SU-DHL-6 (cell line): Measurements from ENCODE around the gene DEDD.

Source experiments
- H2AFZ ChIP-seq: fragments of 200-600 bp; sonication (generic); 2 replicates; pipeline ENCODE4 v1.6.1; 2014; ENCODE audit warnings: low read depth, mild to moderate bottlenecking, moderate library complexity, mixed read lengths, antibody characterized with exemption, low read length; ENCODE audit not compliant: severe bottlenecking
- H3F3A ChIP-seq: fragments of 200-600 bp; shearing (Covaris generic); 2 replicates; pipeline ENCODE4 v1.6.0; 2016; ENCODE audit warnings: antibody characterized with exemption, mild to moderate bottlenecking; ENCODE audit not compliant: insufficient read depth
- H3K27ac ChIP-seq: fragments of 200-600 bp; sonication (generic); 2 replicates; pipeline ENCODE4 v1.5.1; 2016; ENCODE audit warnings: low read depth, mild to moderate bottlenecking, low read length, moderate library complexity, mixed read lengths
- H3K27me3 ChIP-seq: fragments of 200-600 bp; sonication (generic), shearing (Covaris generic); 2 replicates; pipeline ENCODE4 v1.6.0; 2014; ENCODE audit warnings: mild to moderate bottlenecking, low read length
- H3K36me3 ChIP-seq: fragments of 200-600 bp; sonication (generic); 2 replicates; pipeline ENCODE4 v1.6.1; 2014; ENCODE audit warnings: mild to moderate bottlenecking, low read length, mixed read lengths
- H3K4me2 ChIP-seq: fragments of 300-600, 200-600 bp; shearing (Covaris generic), sonication (generic); 2 replicates; pipeline ENCODE4 v1.6.0; 2014; ENCODE audit warnings: low read length, low read depth, mild to moderate bottlenecking; ENCODE audit not compliant: poor library complexity, severe bottlenecking
- H3K4me3 ChIP-seq: fragments of 200-600 bp; sonication (generic); 2 replicates; pipeline ENCODE4 v1.5.1; 2014; ENCODE audit warnings: antibody characterized with exemption, low read length, mild to moderate bottlenecking, mixed read lengths; ENCODE audit not compliant: insufficient read depth, poor library complexity, severe bottlenecking
- H3K79me2 ChIP-seq: fragments of 200-600 bp; sonication (generic); 2 replicates; pipeline ENCODE4 v1.6.1; 2014; ENCODE audit warnings: mild to moderate bottlenecking, low read length, moderate library complexity; ENCODE audit not compliant: insufficient read depth
- H3K9ac ChIP-seq: fragments of 200-600 bp; sonication (generic); 2 replicates; pipeline ENCODE4 v1.7.0; 2014; ENCODE audit warnings: mild to moderate bottlenecking, low read length
- H3K9me2 ChIP-seq: fragments of 200-600 bp; sonication (generic); replicated peaks from 2 replicates; pipeline ENCODE4 v1.6.1; 2014; ENCODE audit warnings: low read length; ENCODE audit not compliant: insufficient read depth
- H3K9me3 ChIP-seq: fragments of 200-600 bp; sonication (generic); 2 replicates; pipeline ENCODE4 v1.6.1; 2014; ENCODE audit warnings: low read length, mixed read lengths; ENCODE audit not compliant: insufficient read depth
- H4K20me1 ChIP-seq: fragments of 200-600 bp; sonication (generic); 2 replicates; pipeline ENCODE4 v1.6.1; 2014; ENCODE audit warnings: low read depth, mild to moderate bottlenecking, antibody characterized with exemption, low read length, moderate library complexity, mixed read lengths
- CTCF ChIP-seq: fragments of 200-600 bp; sonication (generic); IDR thresholded peaks from one replicate; pipeline ENCODE4 v1.5.1; 2017; ENCODE audit warnings: antibody characterized with exemption, mild to moderate bottlenecking, low read length, moderate library complexity; ENCODE audit not compliant: insufficient read depth, poor library complexity, severe bottlenecking
- EZH2phosphoT487 ChIP-seq: fragments of 200-600 bp; sonication (generic), shearing (Covaris generic); conservative IDR thresholded peaks from 2 replicates; pipeline ENCODE4 v1.6.1; 2018; ENCODE audit warnings: mild to moderate bottlenecking, antibody characterized with exemption, low read length, moderate library complexity, mixed read lengths

The DEDD gene

GRCh38 chr1:161173711-161174110 is 41.2 kb upstream of the DEDD start:
- H3K4me2 ChIP-seq = no peak overlapping the region
- H3K9me3 ChIP-seq = no peaks in the 10 kb centered on the region
- no peaks in the 10 kb centered on the region; the same call in 1 of the 2 replicates for H3K79me2 ChIP-seq
- H3K4me3 ChIP-seq = no peak overlapping the region
- peaks cover 13% of the 10 kb centered on the region; the same call in 1 of the 2 replicates for H3F3A ChIP-seq
- no peak overlapping the region for H3K27ac ChIP-seq
- H2AFZ ChIP-seq = no peak overlapping the region
- H3K9ac ChIP-seq = no peak overlapping the region
- no peaks in the 10 kb centered on the region for H4K20me1 ChIP-seq
- no peaks in the 10 kb centered on the region for H3K9me2 ChIP-seq
- no peak for TF ChIP-seq CTCF
- TF ChIP-seq EZH2phosphoT487 = no peak
- H3K27me3 ChIP-seq = no peaks in the 10 kb centered on the region
- no peaks in the 10 kb centered on the region for H3K36me3 ChIP-seq

- no peaks in the 10 kb centered on the region for H3K27me3 ChIP-seq
- H3K36me3 ChIP-seq = no peaks in the 10 kb centered on the region
- no peak overlapping the region for H3K4me2 ChIP-seq
- no peak overlapping the region for H3K4me3 ChIP-seq
- no peaks in the 10 kb centered on the region; the same call in 1 of the 2 replicates for H3K79me2 ChIP-seq
- no peak for TF ChIP-seq CTCF
- TF ChIP-seq EZH2phosphoT487 = no peak
- no peak overlapping the region for H2AFZ ChIP-seq
- H4K20me1 ChIP-seq = no peaks in the 10 kb centered on the region
- no peak overlapping the region for H3K9ac ChIP-seq
- no peaks in the 10 kb centered on the region for H3K9me3 ChIP-seq
- H3K27ac ChIP-seq = no peak overlapping the region
- H3F3A ChIP-seq = peaks cover 7% of the 10 kb centered on the region; the same call in 1 of the 2 replicates
- no peaks in the 10 kb centered on the region for H3K9me2 ChIP-seq
These were observed 40.4 kb upstream of the DEDD start for GRCh38 chr1:161172776-161173376.

- Histone ChIP-seq H3K36me3 (no peaks in the 10 kb centered on the region), H3K79me2 (no peaks in the 10 kb centered on the region; the same call in 1 of the 2 replicates), H3K9me2 (no peaks in the 10 kb centered on the region), H4K20me1 (no peaks in the 10 kb centered on the region), H2AFZ (no peak overlapping the region), H3K27me3 (no peaks in the 10 kb centered on the region), H3K4me3 (no peak overlapping the region), H3F3A (0 out of 2 replicates have a peak, but pooled peaks cover 4% of the 10 kb centered on the region), H3K27ac (no peak overlapping the region), H3K9ac (no peak overlapping the region), H3K9me3 (no peaks in the 10 kb centered on the region), H3K4me2 (no peak overlapping the region)
- TF ChIP-seq EZH2phosphoT487 (no peak), CTCF (no peak)
These were observed 39.9 kb upstream of the DEDD start for GRCh38 chr1:161172349-161172748.
